MCF 10A (cell line): ENCODE data around the gene LRRK1. TPM values are rescaled to one million over a fixed set of nuclear protein-coding genes. Genes with fewer than 3 reads are reported as not detected.

Experiments used
- BruUV-seq: library from RNA; stranded (reverse); fragments of 400-500 nt; replicated peaks from 2 replicates; lab custom pipeline; 2021; lab: Mats Ljungman, UMichigan
- CTCF ChIA-PET: fragments of 300-600 bp; sonication (Branson Sonifier 250); formaldehyde crosslinking; extraction: SDS; loops from one replicate; lab custom pipeline; 2021; ENCODE audit warnings: antibody characterized with exemption, inconsistent platforms; lab: Yijun Ruan, JAX
- POLR2A ChIA-PET: fragments of 300-600, 350-650 bp; sonication (Branson Sonifier 250); formaldehyde crosslinking; extraction: SDS; loops from one replicate; lab custom pipeline; 2020; ENCODE audit warnings: antibody characterized with exemption, inconsistent platforms; lab: Yijun Ruan, JAX
- DNase-seq: peaks from one replicate; pipeline ENCODE4 v3.0.0-alpha.2; 2018; ENCODE audit not compliant: unreplicated experiment
- H3K27ac Mint-ChIP-seq: one replicate; pipeline ENCODE4 v1.8.0; 2022; ENCODE audit warnings: mild to moderate bottlenecking, low read depth, mixed read lengths; ENCODE audit not compliant: unreplicated experiment
- H3K27me3 Mint-ChIP-seq: one replicate; pipeline ENCODE4 v1.8.0; 2022; ENCODE audit warnings: mixed read lengths; ENCODE audit not compliant: insufficient read depth, unreplicated experiment
- H3K36me3 Mint-ChIP-seq: one replicate; pipeline ENCODE4 v1.8.0; 2022; ENCODE audit warnings: mild to moderate bottlenecking, moderate library complexity, mixed read lengths; ENCODE audit not compliant: insufficient read depth, unreplicated experiment
- H3K4me1 Mint-ChIP-seq: one replicate; pipeline ENCODE4 v1.8.0; 2022; ENCODE audit warnings: mixed read lengths; ENCODE audit not compliant: insufficient read depth, unreplicated experiment
- H3K4me3 Mint-ChIP-seq: one replicate; pipeline ENCODE4 v1.8.0; 2022; ENCODE audit warnings: mild to moderate bottlenecking, moderate library complexity, mixed read lengths; ENCODE audit not compliant: unreplicated experiment
- H3K9me3 Mint-ChIP-seq: one replicate; pipeline ENCODE4 v1.8.0; 2022; ENCODE audit warnings: mixed read lengths; ENCODE audit not compliant: unreplicated experiment
- CTCF ChIP-seq: fragments of 200-600 bp; IDR thresholded peaks from one replicate; pipeline ENCODE4 v1.8.0; 2022; ENCODE audit warnings: antibody characterized with exemption, mild to moderate bottlenecking; ENCODE audit not compliant: unreplicated experiment
- intact Hi-C: fragments of 100-400 bp; cut with micrococcal nuclease; formaldehyde crosslinking; loops from 2 replicates; pipeline ENCODE4 v1.14.1; 2022
- total RNA-seq: library from RNA; stranded (reverse); gene quantifications from 2 replicates; pipeline ENCODE4 v1.2.3, GENCODE V29; 2022

LRRK1 gene
- total RNA-seq, 1 experiment from 2014 or later: 15.4 TPM

DNA sequence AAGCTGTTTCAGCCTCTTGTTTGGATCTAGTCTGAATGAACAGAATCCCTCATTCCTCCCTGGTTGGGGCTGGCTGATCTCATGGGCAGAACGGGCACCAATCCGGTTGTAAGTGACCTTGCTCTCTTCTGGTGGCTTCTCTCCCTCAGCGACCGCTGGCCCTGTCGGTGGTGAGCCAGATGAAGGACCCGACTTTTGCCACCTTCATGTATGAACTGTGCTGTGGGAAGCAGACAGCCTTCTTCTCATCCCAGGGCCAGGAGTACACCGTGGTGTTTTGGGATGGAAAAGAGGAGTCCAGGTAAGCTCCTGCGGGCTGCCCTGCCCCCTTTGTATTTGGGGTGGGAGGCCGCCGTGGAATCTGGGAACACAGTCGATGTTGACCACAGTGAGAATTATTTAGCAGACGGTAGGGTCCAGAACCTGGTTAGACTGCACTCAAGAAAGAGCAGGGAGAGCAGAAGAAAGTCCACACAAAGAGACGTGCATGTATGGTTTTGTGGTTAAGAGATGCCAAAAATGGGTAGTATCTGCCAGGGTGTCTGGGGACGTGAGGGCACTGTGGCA is 138.8 kb downstream of the LRRK1 start:
- CTCF ChIA-PET: interaction anchor here (1.4 kb wide), 1 partner anchor 49 kb away, joined by 4 read pairs; no protein-coding TSS in a partner anchor
- no peak for TF ChIP-seq CTCF
- BruUV-seq: no TSS peak
- Mint-ChIP-seq H3K27me3 (no peaks in the 10 kb centered on the region), H3K4me1 (no peaks in the 10 kb centered on the region), H3K36me3 (peaks cover 42% of the 10 kb centered on the region), H3K9me3 (no peaks in the 10 kb centered on the region), H3K4me3 (no peak overlapping the region), H3K27ac (peak overlapping the region; percentile 25)
- DNase-seq: no peak
- POLR2A ChIA-PET: no interaction called here
- intact Hi-C loops: no loop called here

DNA sequence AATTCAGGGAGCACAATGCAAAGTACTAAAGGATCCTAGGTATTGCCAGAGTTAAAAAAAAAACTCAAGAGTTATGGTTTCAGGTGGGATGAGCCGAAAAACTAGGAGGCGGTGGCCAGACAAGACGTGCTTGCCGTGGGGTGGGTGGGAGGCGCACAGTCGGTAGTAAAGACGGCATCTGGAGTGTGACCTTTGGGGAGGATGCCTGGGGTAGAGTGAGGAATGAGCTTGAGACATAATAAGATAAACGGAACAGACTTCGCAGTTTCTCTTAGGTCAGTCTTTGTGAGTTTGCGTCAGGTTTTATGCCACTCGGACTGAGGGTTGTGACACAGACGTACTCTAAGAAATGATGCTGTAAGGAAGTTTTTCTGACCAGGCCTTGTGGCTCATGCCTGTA is 139.6 kb downstream of the LRRK1 start:
- no TSS peak for BruUV-seq
- Mint-ChIP-seq H3K9me3 (no peaks in the 10 kb centered on the region), H3K4me3 (no peak overlapping the region), H3K4me1 (no peaks in the 10 kb centered on the region), H3K27ac (no peak overlapping the region), H3K27me3 (no peaks in the 10 kb centered on the region), H3K36me3 (peaks cover 42% of the 10 kb centered on the region)
- TF ChIP-seq CTCF: no peak
- intact Hi-C loops: no loop called here
- DNase-seq: no peak
- ChIA-PET POLR2A (interaction anchor here (0.6 kb wide), 1 partner anchor 290 kb away, joined by 3 read pairs; no protein-coding TSS in a partner anchor), CTCF (no interaction called here)

DNA sequence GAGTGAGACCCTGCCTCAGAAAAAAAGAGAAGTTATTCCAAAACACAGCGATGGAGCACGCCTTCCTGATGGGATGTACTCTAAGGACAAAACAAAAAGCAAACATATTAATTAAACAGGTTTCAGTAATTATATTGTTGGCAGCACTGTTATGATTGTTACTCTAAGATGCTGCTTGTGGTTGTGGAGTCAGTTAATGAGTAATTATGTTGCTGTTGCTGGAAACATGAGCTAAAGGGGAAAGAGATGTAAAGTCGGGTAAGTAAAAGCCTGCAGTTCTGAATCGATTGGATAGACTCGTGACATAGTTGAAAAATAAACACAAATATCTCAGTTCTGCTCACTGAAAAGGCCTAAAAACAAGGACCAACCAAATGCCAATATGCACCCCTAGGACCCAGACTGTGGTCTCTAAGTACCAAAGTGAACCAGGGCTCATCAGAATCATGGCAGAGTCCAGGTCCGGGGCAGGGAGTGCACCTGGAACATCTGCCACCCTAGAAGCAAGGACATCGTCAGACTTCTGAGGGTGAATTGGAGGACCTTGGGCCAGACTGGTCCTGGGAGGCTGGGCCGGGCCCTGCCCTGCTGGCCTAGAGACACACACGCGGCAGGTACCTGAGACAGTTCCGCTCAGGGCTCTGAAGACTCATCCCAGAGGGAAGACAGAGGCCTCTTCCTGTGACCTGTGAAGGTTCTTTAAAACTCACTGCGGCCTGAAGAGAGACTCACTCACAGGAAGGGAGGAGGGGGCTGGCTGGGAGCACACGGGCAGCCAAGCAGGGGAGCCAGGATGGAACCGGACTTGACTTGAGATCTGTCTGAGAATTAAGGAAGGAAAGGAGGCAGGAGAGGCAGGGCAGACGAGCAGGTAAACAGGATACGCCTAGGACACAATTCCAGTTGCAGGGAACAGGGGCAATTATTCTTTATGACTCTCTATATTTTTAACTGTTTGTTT is 140.5 kb downstream of the LRRK1 start:
- Mint-ChIP-seq H3K27me3 (no peaks in the 10 kb centered on the region), H3K27ac (no peak overlapping the region), H3K4me3 (no peak overlapping the region), H3K9me3 (no peaks in the 10 kb centered on the region), H3K4me1 (no peaks in the 10 kb centered on the region), H3K36me3 (peaks cover 39% of the 10 kb centered on the region)
- no peak for TF ChIP-seq CTCF
- no TSS peak for BruUV-seq
- ChIA-PET CTCF (interaction anchor here (0.7 kb wide), 1 partner anchor 48 kb away, joined by 3 read pairs; no protein-coding TSS in a partner anchor), POLR2A (interaction anchor here (0.6 kb wide), 1 partner anchor 289 kb away, joined by 3 read pairs; no protein-coding TSS in a partner anchor)
- no peak for DNase-seq
- intact Hi-C loops: no loop called here
